ENCODE data around the gene ZNF580. TPM values are rescaled to one million over a fixed set of nuclear protein-coding genes. Genes with fewer than 3 reads are reported as not detected.

Gene ZNF580
- total RNA-seq (2016; rRNA removed; fragmentation: Illumina TruSeq; extraction: Trizol) (3.0 and 4.4 TPM in 2 replicates), polyA plus RNA-seq (2011; rRNA removed) (6.0 and 7.0 TPM in 2 replicates), polyA minus RNA-seq (2011; rRNA and poly(A)+ RNA removed; ENCODE audit: low replicate concordance) (7.9 and 9.8 TPM in 2 replicates), Bru-seq, nascent RNA (percentile 58 among the genes with signal in this experiment), BruChase-seq, experiment 1, labeled RNA remaining after a 6-hour chase (percentile 79 among the genes with signal in this experiment), BruChase-seq, experiment 2, labeled RNA remaining after a 2-hour chase (percentile 74 among the genes with signal in this experiment)
- total RNA-seq (2016; cell fraction: cytosol; rRNA removed; fragmentation: Illumina TruSeq; extraction: Trizol; ENCODE audit: low read depth): 4.9 and 7.2 TPM in 2 replicates
- total RNA-seq (2016; cell fraction: insoluble cytoplasmic fraction; rRNA removed; fragmentation: Illumina TruSeq; extraction: Trizol): 1.4 and 3.8 TPM in 2 replicates
- total RNA-seq (2016; cell fraction: membrane; rRNA removed; fragmentation: Illumina TruSeq; extraction: Trizol): 6.2 and 8.6 TPM in 2 replicates
- 3.4 and 4.3 TPM in 2 replicates for total RNA-seq (2016; cell fraction: nucleus; rRNA removed; fragmentation: Illumina TruSeq; extraction: Trizol)
- 4.7 and 7.3 TPM in 2 replicates for polyA plus RNA-seq (2011; cell fraction: cytosol; rRNA removed)
- 27.6 and 35.1 TPM in 2 replicates for polyA plus RNA-seq (2011; cell fraction: nucleus; rRNA removed)
- 18.9 and 26.2 TPM in 2 replicates for polyA plus RNA-seq (2012)
- polyA plus RNA-seq (2016; cell fraction: cytosol; fragmentation: Illumina TruSeq; extraction: Trizol; ENCODE audit: low read depth): 32.0 and 36.6 TPM in 2 replicates
- 11.3 and 16.8 TPM in 2 replicates for polyA plus RNA-seq (2016; cell fraction: insoluble cytoplasmic fraction; fragmentation: Illumina TruSeq; extraction: Trizol; ENCODE audit: low read depth)
- 30.4 and 35.3 TPM in 2 replicates for polyA plus RNA-seq (2016; cell fraction: membrane; fragmentation: Illumina TruSeq; extraction: Trizol; ENCODE audit: low read depth)
- polyA plus RNA-seq (2016; cell fraction: nucleus; fragmentation: Illumina TruSeq; extraction: Trizol; ENCODE audit: insufficient read depth, low read depth): 20.0 and 25.7 TPM in 2 replicates
- 8.1 and 9.1 TPM in 2 replicates for polyA minus RNA-seq (2011; cell fraction: cytosol; rRNA and poly(A)+ RNA removed)
- 7.1 and 8.8 TPM in 2 replicates for polyA minus RNA-seq (2011; cell fraction: nucleus; rRNA and poly(A)+ RNA removed)
- long read RNA-seq, experiment 1, transcript ZNF580-201 (2 exons, 1,261 nt): major isoform, 17 of 21 reads
- long read RNA-seq, experiment 1, partial matches to known transcripts: 0 of 21 reads
- long read RNA-seq, experiment 1, other reads (novel, unspliced or antisense): 0 of 21 reads
- long read RNA-seq, experiment 2, transcript ZNF580-202 (1 exons, 1,707 nt): minor isoform, 24 of 151 reads
- long read RNA-seq, experiment 2, transcript ZNF580-201 (2 exons, 1,261 nt): major isoform, 126 of 151 reads
- long read RNA-seq, experiment 2, partial matches to known transcripts: 0 of 151 reads
- long read RNA-seq, experiment 2, other reads (novel, unspliced or antisense): 1 of 151 reads

- H3K9ac ChIP-seq (ENCODE audit: insufficient read depth, low read depth, low read length): peak within 1 kb of the TSS; percentile 84
- CTCF ChIA-PET (ENCODE audit: low intra/inter-chr PET ratio, low total read pairs): no interaction called here
- DNase-seq (ENCODE audit: low spot score) (peak; percentile 40), FAIRE-seq (no peak), ATAC-seq (peak; percentile 63)
- no peak within 1 kb of the TSS for H2AFZ ChIP-seq (ENCODE audit: low read length)
- no peaks in the 10 kb centered on the region for H3K9me3 ChIP-seq (ENCODE audit: low read length)
- peaks cover 58% of the 10 kb centered on the region for H3K4me1 ChIP-seq (ENCODE audit: insufficient read depth, low read length)
- H3K4me2 ChIP-seq (ENCODE audit: low read depth, low read length): peak within 1 kb of the TSS; percentile 96
- H4K20me1 ChIP-seq (ENCODE audit: insufficient read depth, low read length): no peaks in the 10 kb centered on the region
- POLR2A ChIA-PET: interaction anchor here (0.6 to 1.0 kb wide), 3 partner anchors 9 to 42 kb away, joined by 3 to 8 read pairs (median 3); partner anchors contain the start of genes FIZ1 and U2AF2
- peak within 1 kb of the TSS; percentile 79 for H3K27ac ChIP-seq (ENCODE audit: extremely low read length, insufficient read depth, low read length)
- intact Hi-C loops (cut with micrococcal nuclease; ENCODE audit: unreplicated experiment) (no loop called here), in situ Hi-C loops (cut with HindIII; ENCODE audit: extremely low pct_ligation_motif_present, low pct_unique_long_range_greater_than_20kb) (no loop called here)
- BruUV-seq (replicated peaks): no TSS peak
- H3K4me3 ChIP-seq (replicated peaks in 1 of 3; ENCODE audit: insufficient read depth in 1 of 3, low read depth in 2 of 3, low read length in 3 of 3): peak within 1 kb of the TSS; percentile 92 to 96 (median 92)
- peaks cover 0 to 10% of the 10 kb centered on the region in 2 experiments; a peak in 2 of 5 replicates for H3K36me3 ChIP-seq (replicated peaks in 1 of 2; ENCODE audit: control insufficient read depth in 1 of 2, insufficient read depth in 2 of 2, low read length in 2 of 2)
- H3K79me2 ChIP-seq (ENCODE audit: insufficient read depth, low read length): peaks cover 49% of the 10 kb centered on the region
- no peaks in the 10 kb centered on the region; a peak in 1 of 5 replicates for H3K27me3 ChIP-seq (ENCODE audit: control insufficient read depth in 1 of 2, insufficient read depth in 2 of 2, low read length in 2 of 2)
- whole genome bisulfite sequencing (ENCODE audit: low lambda C conversion rate): under 1% methylated on average over 50 of the region's 89 CpGs
- TF ChIP-seq POGK (CRISPR knock-in tag; conservative IDR thresholded peaks at IDR 0.05): 0 out of 2 replicates have a peak, but pooled peaks have one; percentile 4
- TF ChIP-seq STAG1 (CRISPR knock-in tag; IDR thresholded peaks at IDR 0.05): no peak
- peak; percentile 49; the same call in 1 of the 2 replicates for TF ChIP-seq ZNF737 (CRISPR knock-in tag; IDR thresholded peaks at IDR 0.05; ENCODE audit: borderline replicate concordance)
- 0 out of 2 replicates have a peak, but pooled peaks have one; percentile 28 for TF ChIP-seq ZNF782 (CRISPR knock-in tag; IDR thresholded peaks at IDR 0.05; ENCODE audit: borderline replicate concordance)
- no peak for TF ChIP-seq ZNF800 (CRISPR knock-in tag; IDR thresholded peaks at IDR 0.05)
- TF ChIP-seq ETV6 (CRISPR knock-in tag; conservative IDR thresholded peaks at IDR 0.05): 0 out of 2 replicates have a peak, but pooled peaks have one; percentile 12
- no peak for TF ChIP-seq ZNF784 (CRISPR knock-in tag; IDR thresholded peaks at IDR 0.05; ENCODE audit: borderline replicate concordance)
- TF ChIP-seq NFE2L1 (CRISPR knock-in tag; IDR thresholded peaks at IDR 0.05; ENCODE audit: borderline replicate concordance): no peak
These were observed at the start of gene ZNF580 for GRCh38 chr19:55640577-55641425. ZNF580 (plus strand) TSS chr19:55641002; CDS start chr19:55642509, 1,507 bp downstream.
